NK-92 treated with Interleukin-12 subunit alpha and Interleukin-12 subunit beta, amount 100 ng/mL, for 24 hours (cell line): ENCODE measurements around the gene NCCRP1.

Experiments
- DNase-seq: peaks from one replicate; lab custom pipeline; 2025; lab: John Stamatoyannopoulos, UW

Gene NCCRP1

GRCh38 chr19:39165857-39166256 is 30.9 kb upstream of the NCCRP1 start:
- DNase-seq: no peak

- no peak for DNase-seq
Observed at GRCh38 chr19:39166571-39167391, 30.0 kb upstream of the NCCRP1 start.

GRCh38 chr19:39167461-39168257 is 29.1 kb upstream of the NCCRP1 start:
- DNase-seq: no peak

- DNase-seq: no peak
Observed at GRCh38 chr19:39168258-39169142, 28.3 kb upstream of the NCCRP1 start.

- DNase-seq: no peak
Observed at GRCh38 chr19:39169143-39169810, 27.5 kb upstream of the NCCRP1 start.

- no peak for DNase-seq
Observed at GRCh38 chr19:39170386-39171231, 26.2 kb upstream of the NCCRP1 start.

- no peak for DNase-seq
Observed at GRCh38 chr19:39171479-39172465, 25.0 kb upstream of the NCCRP1 start.

GRCh38 chr19:39172700-39173501 is 23.9 kb upstream of the NCCRP1 start:
- DNase-seq: no peak

- no peak for DNase-seq
Observed at GRCh38 chr19:39173502-39173991, 23.2 kb upstream of the NCCRP1 start.

GRCh38 chr19:39174142-39174541 is 22.6 kb upstream of the NCCRP1 start:
- DNase-seq: no peak

GRCh38 chr19:39174558-39175544 is 21.9 kb upstream of the NCCRP1 start:
- DNase-seq: no peak

- no peak for DNase-seq
Observed at GRCh38 chr19:39175564-39175963, 21.2 kb upstream of the NCCRP1 start.

- DNase-seq: no peak
Observed at GRCh38 chr19:39177110-39177699, 19.6 kb upstream of the NCCRP1 start.

- no peak for DNase-seq
Observed at GRCh38 chr19:39177736-39178135, 19.0 kb upstream of the NCCRP1 start.

GRCh38 chr19:39178296-39179006 is 18.3 kb upstream of the NCCRP1 start:
- no peak for DNase-seq

GRCh38 chr19:39179754-39180153 is 17.0 kb upstream of the NCCRP1 start:
- no peak for DNase-seq
